Stimulated activated CD4-positive, alpha-beta T cell treated with anti-CD3 and anti-CD28 coated beads, Interleukin-2, amount 100 ng/mL, for 4 hours (primary cell): Measurements from ENCODE around the gene XAB2.

Source experiments
- DNase-seq: peaks from one replicate; pipeline ENCODE4 v3.0.0-alpha.2; 2020; ENCODE audit warnings: low read depth

XAB2 gene

DNA sequence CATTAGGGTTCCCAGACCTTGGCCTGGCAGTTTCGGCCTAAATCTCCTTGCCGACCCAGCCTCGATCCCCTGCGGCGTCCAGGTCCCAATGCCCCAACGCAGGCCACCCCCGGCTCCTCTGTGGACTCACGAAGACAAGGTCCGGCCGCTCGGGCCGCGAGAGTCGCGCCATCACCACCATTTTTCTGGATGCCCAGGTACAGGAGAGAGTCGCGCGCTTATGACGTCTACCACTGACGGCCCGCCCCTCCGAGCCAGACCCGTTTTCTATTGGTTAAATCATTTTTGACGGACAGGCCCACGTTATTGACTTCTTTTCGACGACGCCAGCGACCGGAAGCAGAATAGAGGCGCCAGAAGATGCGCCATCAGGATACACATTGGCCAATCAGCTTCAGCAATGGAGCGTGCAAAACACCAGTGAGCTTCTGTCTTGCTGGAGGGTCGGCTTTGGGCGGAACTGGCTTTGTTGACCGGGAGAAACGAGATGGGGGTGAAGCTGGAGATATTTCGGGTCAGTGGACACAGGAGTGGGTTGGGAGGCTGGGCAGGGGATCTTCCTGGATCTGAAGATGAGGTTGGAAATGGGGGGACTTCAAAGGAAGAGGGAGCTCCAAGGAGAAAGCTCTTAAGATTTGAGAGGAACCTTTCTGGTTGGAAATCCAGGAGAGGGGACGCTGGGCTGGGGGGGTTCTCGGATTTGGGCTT is at the start of gene XAB2, which contains the start of gene PET100:
Gene XAB2 (minus strand): TSS at position 199 of the 708 bp plus-strand sequence. CDS start 18 bp downstream, at position 181.
Gene PET100 (plus strand): TSS at position 447 of the 708 bp plus-strand sequence. CDS start 41 bp downstream, at position 488.
- DNase-seq, result peak; percentile 91

DNA sequence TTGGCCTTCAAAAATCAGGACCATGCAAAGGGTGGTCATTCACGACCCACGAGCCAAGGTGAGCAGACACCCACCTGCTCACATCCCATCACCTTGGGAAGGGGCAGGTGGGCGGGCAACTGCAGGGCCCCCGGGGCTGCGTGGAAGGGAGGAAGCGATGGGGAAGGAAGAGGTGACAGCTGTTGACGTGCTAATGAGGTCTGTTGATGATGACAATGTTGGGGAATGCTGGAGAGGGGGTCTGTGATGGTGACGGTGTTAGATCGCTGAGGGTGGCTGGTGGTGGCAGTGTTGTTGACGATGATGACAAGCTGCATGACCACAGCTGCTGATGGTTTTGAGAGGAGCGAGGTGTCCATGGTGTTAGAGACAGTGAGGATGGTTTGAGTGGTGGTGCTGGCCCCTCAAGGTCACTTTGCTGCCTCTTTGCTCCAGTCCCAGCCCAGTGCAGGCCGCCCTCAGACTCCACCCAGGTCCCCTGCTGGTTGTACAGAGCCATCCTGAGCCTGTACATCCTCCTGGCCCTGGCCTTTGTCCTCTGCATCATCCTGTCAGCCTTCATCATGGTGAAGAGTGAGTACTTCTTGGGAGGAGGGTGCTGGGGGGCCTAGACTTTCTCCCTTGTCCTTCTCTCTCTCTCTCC is 48.4 kb upstream of the XAB2 start:
- DNase-seq, result no peak

DNA sequence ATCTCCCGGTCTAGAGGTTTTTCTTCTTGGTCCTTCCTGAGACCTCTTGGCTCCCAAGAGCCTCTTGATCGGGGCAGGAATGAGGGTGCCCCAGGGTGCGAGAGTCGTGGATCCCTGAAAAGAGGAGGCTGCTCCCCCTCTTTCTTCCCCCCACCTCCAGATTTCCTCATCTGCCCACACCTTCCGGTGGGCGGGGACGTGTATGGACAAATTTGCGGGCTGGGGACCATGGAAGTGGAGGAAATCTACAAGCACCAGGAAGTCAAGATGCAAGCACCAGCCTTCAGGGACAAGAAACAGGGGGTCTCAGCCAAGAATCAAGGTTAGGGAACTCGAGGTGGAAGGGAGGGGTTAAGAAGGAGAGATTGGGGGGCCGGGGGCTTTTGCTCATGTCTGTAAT is 47.5 kb upstream of the XAB2 start, which contains the start of gene MCEMP1:
Gene MCEMP1 (plus strand): TSS at position 237 of the 400 bp plus-strand sequence. CDS start 31 bp downstream, at position 268.
- DNase-seq, result no peak

DNA sequence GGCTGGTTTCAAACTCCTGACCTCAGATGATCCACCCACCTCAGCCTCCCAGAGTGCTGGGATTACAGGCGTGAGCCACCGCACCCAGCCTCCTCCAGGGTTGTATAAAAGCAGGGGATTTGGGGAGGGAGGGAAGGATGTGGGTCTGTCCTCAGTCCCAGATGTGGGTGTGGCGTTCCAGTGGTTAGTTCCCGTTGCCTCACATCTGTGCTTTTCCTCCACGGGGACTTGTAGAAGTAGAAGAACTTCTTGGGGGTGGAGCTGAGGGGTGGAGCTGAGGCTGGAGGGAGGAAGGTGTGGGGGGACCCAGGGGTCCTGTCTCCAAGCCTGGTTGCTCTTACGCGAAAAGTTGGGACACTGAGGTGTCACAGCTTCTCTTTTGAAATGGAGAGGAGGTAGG is 47.0 kb upstream of the XAB2 start:
- DNase-seq, result no peak

DNA sequence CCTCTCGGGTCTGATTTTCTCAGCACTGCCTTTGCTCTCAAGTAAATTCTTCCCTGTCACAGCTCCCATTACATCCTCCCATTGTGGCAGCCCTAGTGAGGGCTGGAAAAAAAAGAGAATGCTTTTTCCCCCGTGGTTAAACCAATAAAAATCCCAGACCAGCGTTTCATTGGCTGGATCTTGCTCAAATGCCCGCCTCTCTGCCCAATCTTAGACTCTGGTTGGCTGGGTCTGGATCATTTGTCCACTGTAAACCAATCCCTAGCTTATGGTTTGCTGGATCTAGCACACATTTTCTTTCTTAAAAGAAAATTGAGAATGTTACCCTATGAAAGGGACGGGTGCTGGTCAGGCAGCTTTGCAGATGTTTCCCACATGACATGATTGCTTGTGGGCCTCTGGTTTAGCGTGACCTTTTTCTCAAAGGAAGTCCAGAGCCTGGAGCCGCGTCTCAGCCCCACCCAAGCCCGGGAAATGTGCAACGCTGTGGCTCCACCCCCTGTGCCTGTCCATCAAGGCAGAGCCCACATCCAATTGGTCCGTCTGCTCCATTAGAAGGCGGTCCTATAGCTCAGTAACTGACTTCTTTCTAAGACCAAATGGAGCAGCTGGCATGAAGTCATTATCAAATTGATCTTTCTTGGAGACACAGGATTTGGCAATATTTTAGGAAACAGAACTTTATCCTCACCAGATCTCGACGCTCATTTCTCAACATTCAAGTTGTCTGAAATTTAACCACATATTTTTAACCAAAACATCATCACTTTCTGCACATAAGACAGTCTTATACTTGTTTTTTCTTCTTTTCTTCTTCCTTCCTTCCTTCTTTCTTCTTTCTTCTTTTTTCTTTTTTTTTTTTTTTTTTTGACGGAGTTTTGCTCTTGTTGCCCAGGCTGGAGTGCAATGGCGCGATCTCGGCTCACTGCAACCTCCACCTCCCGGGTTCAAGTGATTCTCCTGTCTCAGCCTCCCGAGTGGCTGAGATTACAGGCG is 45.0 kb upstream of the XAB2 start:
- DNase-seq, result no peak

DNA sequence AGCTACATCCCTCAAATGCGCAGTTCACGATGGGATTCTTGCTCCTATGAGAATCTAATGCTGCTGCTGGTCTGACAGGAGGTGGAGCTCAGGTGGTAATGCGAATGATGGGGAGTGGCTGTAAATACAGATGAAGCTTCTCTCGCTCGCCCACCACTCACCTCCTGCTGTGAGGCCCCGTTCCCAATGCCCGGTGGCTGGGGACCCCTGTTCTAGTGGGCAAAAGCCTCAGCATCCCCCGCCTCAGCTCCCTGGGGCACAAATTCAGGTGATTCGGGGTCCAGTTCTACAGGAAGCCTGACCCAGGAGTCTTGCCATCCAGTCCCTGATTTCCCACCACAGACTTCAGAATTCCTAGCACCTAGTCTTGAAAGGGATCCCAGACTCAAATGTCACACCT is 43.2 kb upstream of the XAB2 start:
- no peak for DNase-seq

DNA sequence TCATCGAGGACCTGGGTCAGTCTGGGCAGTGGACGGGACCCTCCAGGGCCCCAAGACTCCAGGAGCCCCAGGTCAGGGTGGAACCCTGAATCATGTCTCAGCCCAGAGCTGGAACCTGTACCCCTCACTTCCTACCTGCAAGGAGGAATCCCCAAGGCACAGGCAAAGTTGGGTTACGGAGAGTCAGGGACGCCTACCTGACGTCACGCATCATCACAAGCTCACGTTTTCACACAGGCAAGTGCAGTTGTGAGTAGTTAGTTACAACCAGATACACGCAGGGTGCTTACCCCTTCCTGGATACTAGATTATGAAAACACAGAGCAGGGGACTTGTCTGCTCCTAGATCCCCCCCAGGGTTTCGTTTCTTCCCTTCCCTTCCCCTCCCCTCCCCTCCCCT is 41.4 kb upstream of the XAB2 start:
- DNase-seq, result no peak

DNA sequence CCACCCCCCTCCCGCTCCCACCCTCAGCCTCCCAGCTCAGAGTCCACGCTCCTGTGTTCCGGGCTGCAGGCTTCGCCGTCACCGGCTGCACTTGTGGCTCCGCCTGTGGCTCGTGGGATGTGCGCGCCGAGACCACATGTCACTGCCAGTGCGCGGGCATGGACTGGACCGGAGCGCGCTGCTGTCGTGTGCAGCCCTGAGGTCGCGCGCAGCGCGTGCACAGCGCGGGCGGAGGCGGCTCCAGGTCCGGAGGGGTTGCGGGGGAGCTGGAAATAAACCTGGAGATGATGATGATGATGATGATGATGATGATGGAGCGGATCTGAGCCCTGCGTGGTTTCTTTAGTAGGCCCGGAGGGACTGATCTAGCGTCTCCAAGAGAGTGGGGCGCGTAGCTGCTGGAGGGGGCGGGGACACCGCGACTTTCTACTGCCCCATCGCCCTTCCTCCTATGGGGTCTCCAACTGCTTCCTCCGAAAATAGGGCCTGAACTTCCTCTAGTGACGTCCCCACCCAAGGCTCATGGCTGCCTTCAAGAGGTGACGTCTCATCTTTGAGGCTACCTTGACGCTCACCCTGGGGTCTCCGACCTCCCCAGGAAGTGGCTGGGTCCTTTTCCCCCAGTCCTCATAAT is 40.9 kb upstream of the XAB2 start:
- DNase-seq, result no peak

DNA sequence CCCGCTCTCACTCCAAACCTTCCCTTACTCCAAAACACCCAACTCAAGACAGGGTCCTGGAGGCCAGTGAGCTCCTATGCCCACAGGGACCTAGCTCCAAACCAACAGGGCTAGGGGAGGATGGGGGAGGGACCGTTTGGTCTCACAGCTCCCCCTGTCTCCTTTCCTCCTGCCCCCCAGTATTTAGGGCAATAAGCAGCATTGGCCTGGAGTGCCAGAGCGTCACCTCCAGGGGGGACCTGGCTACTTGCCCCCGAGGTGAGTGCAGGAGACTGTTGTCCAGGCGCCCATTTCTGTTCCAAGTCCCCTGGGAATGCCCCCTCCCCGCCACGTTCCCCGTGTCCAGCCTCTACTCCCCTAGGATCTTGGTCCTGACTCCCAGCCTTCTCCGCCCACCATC is 40.3 kb upstream of the XAB2 start:
- DNase-seq, result no peak

DNA sequence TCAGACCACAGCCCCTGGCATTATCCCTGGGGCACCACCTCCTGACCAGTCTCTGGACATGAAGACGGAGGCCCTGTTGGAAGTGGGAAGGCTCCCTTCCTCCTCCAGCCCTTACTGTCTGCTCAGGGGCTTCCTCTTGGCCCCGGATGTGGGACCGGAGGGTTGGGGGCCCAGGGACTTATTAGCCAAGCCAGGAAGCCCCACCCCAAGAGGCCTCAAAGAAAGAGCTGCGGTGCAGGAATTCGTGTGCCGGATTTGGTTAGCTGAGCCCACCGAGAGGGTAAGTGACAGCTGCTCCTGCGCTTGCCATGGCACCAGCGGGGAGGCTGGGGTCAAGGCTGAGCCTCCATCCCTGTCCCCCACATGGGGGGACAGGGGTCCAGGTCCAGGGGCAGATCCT is 39.5 kb upstream of the XAB2 start, which contains the start of gene RETN:
Gene RETN (plus strand): TSS at position 208 of the 400 bp plus-strand sequence. CDS start 278 bp downstream, outside the sequence.
- DNase-seq, result no peak

DNA sequence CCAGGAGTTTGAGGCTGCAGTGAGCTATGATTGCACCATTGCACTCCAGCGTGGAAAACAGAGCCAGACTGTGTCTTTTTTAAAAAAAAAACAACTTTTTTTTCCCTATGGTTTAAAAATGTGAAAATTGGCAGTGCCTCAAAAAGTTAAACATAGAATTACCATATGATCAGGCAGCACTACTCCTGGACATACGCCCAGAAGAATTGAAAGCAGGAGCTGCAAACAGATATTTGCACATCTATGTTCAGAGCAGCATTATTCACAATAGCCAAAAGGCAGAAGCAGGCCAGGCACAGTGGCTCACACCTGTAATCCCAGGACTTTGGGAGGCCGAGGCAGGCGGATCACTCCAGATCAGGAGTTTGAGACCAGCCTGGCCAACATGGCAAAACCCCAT is 35.7 kb upstream of the XAB2 start:
- DNase-seq, result no peak

DNA sequence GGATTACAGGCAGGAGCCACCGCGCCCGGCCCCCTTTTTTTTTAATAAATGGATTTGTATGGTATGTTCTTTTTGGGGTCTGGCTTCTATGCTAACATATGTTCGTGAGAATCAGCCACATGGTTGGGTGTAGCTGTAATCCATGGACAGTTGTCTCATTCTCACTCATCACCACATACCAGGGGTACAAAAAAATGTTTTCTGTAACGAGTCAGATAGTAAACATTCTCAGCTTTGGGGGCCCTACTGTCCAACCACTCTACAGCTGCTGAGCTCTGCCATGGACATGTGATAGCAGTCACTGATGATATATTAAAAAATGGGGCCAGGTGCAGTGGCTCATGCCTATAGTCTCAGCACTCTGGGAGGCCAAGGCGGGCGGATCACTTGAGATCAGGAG is 34.4 kb upstream of the XAB2 start:
- DNase-seq, result no peak

DNA sequence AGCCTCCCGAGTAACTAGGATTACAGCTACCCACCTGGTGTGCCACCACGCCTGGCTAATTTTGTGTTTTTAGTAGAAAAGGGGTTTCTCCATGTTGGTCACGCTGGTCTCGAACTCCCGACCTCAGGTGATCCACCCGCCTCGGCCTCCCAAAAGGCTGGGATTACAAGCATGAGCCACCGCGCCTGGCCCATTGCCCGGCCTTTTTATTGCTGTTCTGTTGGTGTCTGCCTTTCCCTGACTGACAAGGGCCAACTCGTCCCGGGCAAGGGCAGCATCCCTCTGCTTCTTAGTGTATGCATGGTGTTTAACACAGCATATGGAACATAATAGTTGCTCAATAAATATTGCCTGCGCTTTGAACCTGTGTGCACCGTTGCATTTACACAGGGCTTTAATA is 33.3 kb upstream of the XAB2 start:
- DNase-seq, result no peak

DNA sequence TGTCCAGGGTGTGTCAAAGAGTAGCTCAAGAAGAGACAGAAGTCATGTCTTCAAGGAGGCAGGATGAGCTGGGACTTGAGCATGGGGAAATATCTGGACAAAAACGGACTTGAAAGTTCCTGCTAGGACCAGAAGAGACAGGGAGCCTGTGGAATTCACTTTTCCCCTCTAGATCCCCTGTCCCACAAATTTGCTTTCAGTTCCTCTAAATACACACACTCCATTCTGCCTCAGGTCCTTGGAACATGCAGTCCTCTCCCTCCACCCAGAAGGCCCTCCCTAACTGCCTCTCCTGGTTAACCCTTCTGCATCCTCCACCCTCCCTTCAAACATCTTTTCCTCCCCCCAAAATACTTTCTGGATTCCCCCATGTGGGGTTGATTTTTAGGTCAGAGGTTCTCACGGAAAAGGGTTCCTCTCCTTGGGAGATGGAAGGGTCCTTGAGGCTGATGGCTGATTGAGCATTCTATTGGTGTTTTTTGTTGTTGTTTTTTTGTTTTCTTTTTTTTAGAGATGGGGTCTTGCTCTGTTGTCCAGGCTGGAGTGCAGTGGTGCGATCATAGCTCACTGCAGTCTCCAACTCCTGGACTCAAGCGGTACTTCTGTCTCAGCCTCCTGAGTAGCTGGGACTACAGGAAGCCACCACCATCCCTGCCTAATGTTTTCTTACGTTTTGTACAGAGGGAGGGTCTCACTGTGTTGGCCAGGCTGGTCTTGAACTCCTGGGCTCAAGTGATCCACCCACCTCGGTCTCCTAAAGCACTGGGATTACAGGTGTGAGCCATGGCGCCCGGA is 32.6 kb upstream of the XAB2 start:
- DNase-seq, result no peak

DNA sequence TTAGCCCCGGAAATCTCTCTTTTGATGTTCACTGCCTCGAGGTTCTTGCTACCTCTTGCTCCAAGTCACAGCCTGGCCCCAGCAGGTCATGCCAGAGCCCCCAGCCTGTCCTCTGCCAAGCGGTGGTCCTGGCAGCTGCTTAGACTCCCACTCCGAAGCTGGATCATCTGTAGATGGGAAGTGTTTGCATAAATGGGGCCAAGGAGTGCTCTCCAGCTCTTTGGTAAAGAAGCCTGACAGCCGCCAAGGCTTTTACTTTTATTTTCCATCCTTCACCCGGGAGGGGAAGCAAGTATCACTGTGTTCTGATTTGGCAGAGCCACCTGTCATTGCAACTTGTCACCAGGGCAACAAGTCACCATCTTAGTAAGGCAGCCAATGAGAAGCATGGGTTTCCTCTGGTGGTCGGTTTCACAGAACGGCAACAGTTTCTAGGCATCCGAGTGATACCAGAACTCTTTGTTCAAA is 28.9 kb upstream of the XAB2 start:
- peak; percentile 32 for DNase-seq

DNA sequence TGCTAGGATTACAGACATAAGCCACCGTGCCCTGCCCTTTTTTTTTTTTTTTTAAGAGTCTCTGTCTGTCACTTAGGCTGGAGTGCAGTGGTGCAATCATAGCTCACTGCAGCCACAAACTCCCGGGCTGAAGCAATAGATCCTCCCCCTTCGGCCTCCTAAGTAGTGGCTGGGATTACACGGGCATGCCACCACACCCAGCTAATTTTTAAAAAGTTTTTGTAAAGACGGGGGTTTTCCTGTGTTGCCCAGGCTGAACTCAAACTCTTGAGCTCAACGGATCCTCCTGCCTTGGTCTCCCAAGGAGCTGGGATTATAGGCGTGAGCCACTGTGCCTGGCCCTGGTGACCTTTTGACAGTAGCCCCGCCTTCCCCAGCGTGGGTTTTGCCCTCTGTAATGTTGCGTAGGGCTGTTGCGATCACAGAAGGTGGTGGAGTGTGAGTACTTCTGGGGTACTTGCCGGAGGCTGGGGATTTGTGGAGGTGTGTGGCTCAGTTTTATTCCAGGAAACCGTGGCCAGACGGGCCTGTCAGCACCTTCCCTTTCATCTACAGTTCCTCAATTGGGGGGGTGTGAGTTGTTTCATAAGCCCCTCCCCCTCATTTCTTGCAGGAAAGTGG is 27.9 kb upstream of the XAB2 start:
- DNase-seq, result no peak

DNA sequence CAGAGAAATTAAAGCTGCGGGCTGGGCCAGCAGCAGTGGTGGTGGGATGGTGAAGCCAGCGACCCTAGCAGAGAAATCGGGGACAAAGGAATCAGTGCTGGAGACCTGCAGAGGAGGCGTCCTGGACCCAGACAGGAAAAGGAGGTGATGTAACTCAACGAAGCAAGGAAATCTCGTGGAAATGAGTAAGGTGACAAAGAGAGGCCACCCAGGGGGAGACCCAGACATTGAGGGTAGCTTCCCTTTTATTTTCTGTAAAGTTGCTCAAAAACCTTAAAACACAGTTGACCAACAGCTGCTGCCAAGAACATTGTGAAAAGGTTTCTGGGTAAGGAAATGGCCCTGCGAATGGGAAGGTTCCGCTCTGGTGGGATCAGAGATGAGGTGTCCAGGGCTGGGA is 26.2 kb upstream of the XAB2 start:
- DNase-seq, result no peak

DNA sequence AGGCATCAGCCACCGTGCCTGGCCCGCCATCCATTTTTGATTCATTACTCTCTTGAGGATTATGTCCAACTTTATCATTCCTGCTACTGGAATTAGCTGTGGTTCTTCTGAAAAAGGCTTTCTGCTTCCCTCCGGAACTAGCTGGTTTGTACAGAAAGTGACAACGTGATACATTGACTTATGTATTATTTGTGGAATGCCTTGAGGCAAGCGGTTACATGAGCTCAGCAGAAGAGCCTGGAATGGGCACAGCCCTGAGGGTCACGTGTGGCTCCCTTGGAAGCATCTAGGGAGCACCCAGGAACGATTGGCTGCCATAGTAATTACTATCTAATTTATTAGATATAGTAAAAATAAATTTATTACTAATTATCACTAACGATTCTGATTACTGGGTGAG is 25.1 kb upstream of the XAB2 start:
- no peak for DNase-seq

DNA sequence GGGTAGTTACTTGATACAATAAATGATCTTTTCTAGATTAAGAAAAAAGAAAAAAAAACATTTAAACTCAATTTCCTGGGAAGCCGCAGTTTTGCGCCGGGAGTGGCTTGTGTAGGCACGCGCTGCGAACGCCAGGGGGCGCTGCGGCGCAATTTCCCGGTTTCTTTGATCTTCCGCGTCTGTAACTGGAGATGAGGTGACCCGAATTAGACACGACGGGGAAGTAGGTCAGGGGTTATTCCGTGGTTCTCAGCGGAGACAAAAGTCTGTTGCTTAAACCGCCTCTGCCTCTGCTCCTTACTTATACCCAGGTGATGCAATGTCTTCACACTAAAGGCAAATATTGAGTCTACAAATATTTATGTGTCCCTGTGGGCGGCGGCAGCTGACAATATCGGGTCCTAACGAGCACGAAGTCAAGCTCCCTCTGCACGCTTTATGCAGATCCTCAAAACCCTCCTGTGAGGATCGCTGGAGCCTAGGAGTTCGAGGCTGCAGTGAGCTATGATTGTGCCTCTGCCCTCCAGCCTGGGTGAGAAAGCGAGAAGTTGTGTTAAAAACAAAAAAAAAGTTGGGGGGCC is 22.8 kb upstream of the XAB2 start:
- DNase-seq, result peak; percentile 74

DNA sequence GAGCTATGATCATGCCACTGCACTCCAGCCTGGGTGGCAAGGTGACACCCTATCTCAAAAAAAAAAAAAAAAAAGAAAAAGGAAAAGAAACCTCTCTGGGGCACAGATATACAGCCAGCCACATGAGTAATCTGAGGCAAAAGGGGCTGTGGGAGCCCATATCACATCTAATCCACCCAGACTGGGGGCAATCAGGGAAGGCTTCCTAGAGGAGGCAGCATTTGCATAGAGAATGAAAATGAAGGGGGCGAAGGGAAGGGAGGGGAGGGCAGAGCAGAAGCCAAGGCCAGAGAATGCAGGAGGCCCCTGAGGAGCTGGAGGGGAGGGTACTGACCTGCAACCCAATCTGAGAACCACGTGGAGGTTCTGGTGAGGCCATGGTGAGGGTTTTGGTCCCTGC is 20.8 kb upstream of the XAB2 start:
- DNase-seq, result no peak
